DMS79 treated with DMSO at 0.1 percent for 48 hours (cell line): ENCODE measurements around the gene TSPAN5.

Experiments used
- DNase-seq: peaks from one replicate; lab custom pipeline; 2025; lab: John Stamatoyannopoulos, UW

TSPAN5 gene

DNA sequence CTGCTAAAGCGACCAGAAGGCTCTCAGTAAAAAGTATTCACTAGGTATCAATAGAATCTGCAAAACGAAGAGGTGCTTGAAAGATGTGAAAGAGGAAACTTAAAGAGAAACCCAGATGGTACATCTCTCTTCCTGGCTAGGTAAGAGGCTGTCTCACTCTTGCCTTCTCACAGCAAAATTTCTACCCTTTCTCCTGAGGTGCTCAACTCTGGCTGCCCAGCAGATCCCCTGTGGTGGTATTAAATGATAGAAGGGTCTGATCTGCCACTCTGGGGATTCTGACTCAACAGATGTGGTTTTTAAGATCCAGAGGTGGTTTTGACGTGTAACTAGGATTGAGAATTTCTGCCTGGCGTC, 14.9 kb upstream of the TSPAN5 start:
- no peak for DNase-seq

DNA sequence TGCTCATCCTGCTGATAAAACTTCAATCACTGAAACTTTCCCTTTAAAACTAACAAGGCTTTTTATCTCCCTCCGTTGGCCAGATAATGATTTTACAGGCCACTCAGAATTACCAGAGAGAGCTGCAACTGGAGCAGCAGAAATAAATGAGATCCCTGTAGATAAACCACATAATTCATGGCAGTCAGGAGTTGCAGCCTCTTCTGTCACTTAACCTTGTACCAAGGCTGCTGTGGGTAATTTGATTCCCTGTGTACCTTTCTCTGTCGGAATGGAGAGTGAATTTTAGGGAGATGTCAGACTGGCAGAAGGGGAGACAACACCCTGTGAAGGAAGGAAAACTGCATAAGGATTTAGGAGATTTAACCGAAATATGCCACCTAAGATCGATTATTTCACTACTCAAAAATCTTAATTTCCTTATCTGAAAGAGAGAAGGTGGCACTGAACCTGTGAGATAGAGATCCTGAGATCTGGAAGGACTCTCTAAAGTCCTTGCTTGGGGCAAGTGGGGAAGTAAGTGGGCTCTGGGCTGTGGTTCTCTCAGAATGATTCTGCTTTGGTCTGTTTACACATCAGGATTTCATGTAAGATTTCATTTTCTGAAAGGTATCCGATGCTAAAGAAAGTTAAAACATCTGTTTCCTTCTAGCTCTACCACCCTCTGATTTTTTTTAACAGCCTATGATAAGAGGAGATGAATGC, 14.3 kb upstream of the TSPAN5 start:
- DNase-seq: no peak

DNA sequence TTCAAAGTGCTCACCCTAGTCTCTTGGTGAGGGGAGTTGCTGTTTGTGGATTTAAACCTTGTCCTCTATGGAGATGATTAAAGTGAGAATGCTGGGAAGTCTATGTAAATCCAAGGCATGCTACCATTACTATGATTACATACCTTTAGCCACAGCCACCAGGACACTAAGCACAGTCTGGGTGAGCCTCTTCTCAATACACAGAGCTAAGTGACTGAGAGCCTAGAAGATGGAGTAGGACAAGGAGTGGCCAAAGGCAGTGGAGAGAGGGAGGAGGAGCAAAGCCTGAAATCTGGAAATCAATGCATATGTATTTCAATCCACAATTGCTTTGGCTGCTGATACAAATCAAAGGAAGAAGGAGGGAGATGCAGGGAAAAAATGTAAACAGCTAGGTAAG, 12.7 kb upstream of the TSPAN5 start:
- no peak for DNase-seq

DNA sequence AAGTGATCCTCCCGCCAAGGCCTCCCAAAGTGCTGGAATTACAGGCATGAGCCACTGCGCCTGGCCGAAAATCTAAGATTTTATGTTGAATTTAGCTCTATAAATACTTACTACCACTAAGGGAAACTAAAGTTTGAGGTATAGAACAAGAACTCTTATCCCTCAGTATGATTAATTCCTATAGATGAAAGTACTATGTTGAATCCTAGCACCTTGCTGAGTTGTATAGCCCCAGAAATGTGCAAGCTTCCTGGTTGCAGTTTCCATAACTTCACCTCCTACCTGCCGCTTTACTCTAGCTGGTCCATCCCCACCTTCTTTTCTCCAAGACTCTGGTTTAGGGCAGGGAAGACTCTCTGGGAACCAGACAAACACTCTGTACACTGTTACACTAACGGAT, 11.8 kb upstream of the TSPAN5 start:
- no peak for DNase-seq

DNA sequence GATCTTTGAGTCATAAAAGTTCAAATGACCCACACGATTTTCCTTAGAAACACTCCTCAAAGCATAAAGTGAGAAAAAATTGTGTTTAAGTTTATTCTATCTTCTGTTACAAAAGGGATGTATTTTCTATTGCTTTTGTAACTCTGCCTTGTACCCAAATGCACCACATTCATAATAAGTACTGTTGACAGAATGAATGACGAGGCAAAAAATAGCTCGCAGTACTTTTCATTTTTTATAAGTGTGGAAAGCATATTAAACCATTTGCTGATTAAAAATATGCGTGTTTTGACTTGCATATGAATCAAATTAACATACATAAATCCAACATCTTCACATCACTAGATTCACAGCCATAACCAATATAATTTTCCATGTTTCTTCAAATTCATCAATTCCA, 11.2 kb upstream of the TSPAN5 start:
- DNase-seq: no peak

DNA sequence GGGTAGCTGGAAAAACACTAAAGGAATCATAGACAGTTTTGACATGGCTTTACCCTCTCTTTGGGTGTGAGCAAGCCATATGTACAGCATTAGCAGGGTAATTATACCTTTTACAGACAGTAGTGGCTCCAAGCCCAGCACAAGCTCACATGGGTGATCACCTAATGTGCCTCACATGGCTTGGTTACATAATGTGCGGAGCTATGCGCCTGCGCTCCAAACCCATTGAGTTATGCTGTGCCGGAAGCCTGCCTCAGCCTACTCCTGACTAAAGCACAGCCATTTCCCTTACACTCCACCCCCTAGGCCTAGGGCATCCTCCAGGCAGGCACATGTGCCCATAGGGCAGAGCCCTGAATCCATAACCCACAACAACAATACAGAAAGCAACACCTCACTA, 6.5 kb upstream of the TSPAN5 start:
- no peak for DNase-seq

DNA sequence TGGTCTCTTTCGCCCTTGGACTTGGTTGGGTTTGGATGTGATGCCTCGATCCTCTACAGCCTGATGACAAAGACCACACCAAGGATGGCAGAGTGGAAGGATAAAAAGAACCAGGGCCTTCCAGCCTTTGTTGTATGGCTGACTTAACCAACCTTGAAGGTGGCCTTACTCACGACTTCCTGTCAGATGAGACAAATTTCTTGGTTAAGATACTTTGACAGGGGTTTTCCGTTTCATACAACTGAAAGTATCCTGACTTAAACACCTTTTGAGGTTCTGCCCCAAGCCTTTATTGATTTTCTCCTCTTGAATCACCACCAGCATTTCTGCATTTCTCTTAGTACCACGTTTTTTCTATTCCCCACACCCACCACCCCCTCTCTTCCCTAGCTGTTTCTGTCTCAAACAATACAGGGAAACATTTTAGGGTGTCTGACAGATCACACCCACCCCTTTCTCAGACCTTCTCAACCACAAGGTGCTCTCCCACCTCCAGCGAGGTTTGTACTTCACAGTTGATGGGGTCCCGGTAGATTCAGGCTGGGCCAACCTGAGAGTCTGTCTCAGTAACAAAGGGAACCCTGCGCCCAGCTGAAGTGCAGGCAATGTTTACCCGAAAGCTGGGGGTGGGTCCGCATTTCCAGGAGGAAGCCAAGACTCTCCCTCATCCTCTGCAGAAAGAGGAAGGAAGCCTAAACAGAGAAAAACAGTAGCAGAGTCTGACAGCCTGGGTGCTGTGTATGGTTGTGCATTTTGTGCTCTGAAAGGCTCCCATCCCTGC, 5.0 kb upstream of the TSPAN5 start:
- no peak for DNase-seq

DNA sequence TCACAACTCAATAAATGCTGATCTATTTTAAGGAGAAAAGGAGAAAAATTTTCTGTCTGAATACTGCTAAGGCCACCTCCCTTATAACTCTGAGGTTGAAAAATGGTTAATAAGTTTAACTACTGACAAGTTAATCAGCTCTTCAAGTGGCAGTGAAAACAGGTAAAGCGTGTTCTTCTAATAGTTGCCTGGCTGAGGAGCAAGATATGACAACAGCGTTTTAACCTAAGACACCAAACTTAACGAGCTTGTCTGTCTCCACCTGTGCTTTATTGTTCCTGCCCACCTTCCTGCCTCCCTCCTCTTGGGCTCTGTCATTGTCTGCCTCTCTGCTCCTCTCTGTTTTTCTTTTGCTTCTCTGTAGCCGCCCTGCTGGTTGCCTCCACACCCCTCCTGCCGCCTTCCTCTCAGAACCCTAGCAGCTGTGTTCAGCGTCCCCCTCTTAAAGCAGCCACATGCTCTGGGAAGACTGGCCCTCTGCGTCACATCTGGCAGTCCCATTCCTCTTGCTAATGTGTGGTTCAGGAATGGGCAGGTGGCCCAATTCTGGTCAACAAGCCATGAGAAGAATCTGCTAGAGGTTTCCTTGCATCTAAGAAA, 4.3 kb upstream of the TSPAN5 start:
- DNase-seq: no peak

DNA sequence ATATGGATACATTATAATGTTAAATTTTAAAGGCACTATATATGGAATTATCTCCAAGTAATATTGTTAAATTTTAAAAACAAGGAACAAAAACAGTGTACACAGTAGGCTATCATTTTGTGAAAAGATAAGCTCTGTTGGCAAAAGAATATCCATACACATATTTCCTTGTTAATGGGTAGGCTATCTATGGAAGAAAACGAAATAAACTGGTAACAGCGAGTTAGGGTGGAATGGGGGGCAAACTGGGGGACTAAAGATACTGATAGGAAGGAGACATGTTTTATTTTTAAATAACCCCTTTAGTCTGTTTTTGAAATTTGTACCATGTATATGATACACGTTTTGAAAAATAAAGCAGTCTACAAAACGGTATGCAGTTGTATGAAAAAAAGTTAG, 3.6 kb upstream of the TSPAN5 start:
- DNase-seq: no peak

DNA sequence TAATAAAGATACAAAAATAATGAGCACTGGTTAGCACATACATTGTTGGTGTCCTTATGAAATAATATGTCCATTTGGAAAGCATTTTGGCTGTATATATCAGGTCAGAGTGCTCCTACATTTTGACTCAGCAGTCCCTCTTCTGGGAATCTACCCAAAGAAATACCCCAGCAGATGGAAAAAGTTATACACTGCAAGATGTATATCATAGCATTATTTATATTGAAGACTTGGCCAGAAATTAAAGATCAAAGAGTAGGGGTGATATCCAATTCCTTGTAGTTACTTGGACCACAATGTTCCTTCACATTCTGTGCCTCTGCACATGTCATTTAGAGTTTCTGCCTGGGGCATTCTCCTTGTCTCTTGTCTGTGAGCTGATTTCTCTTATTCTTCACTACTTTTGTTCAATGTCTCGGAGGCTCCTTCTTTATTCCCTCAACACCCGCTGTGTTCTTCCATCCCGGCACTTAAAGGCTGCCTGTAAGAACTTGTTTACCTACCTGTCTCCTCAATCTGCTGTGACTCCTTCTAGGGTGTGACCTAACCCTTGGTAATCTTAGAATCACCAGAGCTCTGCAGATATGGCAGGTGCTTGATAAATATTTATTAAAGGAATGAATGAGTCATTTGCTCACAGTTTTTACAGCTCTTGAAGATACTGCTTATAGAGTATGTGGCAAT, 3.1 kb upstream of the TSPAN5 start:
- DNase-seq: no peak

DNA sequence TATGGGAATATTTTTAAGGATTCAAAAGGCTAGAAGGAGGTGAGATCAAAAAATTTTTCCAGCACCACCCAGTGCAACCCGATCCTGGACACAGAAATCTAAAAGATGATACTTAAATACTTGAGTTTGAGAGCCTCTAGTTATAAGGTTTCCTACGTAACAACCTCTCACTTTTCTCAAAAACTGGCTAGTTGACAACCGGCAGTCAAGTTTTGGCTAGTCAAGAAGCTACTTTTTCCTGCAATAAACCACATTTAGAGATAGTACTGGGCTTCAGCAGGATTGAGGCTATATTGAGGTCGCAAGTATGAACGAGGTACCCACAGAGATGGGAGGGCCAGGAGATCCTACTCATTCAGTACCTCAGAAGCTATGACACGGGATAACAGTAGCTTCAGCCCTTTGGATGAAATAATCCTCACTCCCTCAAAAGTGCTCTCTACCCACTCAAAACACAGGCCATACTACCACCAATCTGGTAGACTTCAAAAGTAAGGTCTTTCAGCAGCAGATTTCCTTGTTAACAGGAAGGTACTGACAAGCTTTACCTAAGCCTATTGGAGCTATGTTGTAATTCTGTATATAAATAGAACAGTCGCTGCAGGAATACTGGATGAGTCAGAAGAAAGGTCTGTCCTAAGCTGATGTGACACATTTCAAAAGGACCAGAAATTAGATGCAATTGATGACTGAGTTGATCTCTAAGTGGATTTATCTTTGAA, 1.5 kb upstream of the TSPAN5 start:
- no peak for DNase-seq

DNA sequence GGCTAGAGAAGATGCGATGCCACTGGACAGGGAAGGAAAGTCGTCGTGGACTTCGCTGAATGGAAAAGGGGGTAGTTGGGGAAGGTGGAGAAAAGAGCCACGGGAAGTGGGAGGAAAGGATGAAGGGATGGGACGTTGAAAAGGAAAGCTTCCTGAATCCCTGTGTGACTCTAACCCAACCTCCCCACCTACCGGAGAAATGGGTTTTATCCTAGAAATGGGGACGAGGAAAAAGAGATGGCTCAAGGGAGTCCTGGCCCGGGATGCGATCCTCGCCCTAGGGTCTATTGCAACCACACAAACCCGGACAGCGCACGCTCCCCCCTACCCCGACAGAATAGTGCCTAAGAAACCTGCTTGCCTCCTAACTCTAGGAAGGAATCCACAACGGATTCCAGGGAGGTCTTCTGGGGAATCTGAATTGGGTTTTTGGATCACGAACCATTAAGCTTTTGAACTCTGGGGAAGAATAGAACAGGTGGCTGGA, 738 bp upstream of the TSPAN5 start:
- DNase-seq: no peak

DNA sequence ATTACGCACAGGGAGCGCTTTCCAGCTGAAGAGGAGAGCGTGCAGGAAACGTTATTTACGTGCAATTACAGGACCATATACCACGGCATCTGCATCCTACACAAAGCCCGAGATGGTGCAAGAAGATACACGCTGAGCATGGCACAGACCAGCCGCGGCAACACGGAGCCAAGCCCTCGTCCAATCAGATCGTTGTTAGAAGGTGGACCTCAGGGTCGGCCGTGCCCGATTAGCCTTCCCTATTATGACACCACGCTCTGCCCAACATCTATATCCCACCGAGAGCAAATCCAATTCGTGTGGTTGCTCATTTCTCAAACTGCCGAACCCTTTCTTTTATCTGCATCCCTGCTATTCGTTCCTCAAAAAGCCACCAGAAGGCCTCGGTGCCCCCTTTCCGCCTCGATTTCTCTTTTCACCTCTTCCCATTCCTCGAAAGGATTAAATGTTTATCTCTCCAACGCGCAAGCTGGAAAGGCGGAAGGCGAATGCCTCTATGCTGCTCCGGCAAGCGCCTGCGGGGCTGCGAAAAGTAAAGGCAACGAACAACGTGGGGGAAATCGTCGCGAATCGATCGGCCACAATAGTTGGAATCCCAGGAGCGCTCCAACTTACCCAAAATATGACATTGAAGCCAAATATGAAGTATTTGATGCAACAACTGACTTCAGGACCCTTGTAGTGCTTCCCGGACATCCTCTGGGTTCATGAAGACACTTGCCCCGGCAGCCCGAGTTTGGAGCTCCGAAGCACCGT, 702 bp downstream of the TSPAN5 start:
- no peak for DNase-seq

DNA sequence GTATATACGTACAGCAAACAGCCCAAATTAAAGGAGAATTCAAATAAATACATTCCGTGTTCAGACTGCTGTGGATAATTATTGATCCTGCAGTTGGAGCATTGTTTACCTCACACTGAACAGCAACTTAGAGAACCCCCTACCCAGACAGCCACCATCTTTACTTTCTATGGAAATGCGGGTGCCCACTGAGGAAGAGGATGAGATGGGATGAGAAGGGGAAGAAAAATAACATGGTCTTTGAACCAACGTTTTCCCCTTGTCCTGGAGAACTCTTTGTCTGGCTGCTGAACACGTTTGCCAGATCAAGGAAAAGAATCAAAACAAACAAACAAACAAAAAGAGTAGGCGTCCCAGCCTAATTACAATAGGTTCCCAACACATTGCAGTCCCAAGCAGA, 1.5 kb downstream of the TSPAN5 start:
- DNase-seq: no peak

DNA sequence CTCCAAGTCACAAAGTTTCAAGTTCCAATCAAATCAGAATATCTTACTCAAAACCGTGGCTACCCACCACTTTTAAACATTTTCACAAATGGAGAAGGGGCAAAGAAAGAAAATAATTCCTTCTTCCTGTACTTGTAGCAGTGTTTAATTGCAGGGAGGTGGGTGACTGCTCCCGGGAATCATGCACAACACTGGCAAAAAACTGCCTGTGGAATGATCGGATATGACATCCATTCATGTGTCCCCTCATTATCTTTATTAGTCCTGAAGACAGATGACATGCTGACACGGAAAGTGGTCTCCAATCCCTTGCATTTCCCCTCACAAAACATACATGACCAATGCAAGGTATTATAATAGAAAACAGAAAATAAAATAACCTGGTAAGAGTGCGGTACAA, 2.0 kb downstream of the TSPAN5 start:
- no peak for DNase-seq

DNA sequence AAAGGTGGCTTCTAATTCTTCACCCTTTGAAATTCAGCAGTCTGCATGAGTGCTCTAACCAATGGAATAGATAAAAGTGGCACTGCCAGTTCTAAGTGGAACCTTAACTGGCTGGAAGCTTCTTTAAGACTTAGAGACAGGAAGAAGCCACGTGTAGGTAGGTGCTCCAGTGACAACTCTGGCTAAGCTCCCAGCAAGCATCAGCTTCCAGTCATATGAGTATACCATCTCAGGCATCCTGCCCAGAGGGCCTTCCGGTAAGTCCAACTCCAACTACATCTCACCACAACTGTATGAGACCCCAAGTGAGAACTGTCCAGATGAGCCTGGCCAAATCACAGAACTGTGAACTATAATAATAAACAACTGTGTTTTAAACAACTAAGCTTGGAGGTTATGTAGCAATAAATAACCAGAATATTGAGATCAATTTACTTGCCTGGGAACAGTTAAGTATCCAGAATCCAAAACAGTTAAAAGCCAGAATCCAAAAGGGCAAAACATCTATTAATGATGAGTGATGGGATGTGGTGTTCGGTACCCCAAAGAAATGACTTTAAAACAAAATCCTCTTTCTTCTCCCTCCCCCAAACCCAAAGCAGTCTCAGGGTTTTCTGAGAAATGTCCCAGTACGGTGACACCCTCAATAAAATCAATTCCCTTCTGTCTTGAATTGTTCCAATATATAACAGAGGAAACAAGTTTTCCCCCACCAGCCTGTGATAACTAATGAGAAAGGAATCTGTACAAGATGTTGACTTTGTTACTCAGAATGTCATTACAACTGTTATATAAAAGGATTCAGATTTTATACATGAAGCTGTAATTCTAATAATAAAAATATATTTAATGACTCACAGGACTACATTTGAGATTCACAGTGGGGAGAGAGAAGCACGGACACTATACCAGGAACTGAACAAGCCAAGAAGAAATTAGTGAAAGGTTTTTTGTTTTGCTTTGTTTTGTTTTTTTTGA, 4.2 kb downstream of the TSPAN5 start:
- no peak for DNase-seq

DNA sequence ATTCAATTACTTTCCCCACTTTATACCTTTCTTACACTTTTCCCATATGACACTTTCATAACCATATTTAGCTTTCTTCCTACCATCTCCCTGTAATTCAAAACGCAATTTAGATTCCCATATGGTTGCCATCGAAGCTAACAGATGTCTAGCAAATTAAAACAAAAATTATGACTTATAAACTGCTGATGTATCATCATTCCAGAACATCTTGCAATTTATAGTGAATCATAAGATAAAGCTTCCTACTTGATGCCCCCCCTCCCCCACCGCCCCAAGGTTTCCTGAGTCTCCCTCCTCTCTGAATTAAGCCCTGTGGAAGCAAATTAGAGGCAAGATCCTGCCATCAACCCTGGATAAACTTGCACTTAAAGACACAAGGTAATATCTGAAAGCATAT, 5.4 kb downstream of the TSPAN5 start:
- DNase-seq: no peak

DNA sequence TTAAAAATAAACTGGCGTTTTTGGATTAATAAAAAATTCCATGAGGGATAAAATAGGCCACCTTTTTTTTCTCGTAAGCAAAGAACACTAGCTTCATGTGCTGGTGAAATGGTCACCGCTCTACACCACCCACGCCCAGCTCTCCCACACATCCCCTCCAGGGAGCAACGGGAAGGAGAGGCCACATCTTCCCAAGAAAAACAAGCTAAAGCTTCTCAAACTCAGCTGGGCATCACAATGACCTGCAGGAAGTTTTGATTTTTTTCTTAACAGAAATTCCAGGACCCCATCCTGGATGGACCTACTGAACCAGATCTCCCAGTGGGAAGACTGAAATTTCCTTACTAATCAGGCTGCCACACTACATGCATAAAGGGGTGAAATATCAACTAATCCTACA, 9.8 kb downstream of the TSPAN5 start:
- DNase-seq: no peak

DNA sequence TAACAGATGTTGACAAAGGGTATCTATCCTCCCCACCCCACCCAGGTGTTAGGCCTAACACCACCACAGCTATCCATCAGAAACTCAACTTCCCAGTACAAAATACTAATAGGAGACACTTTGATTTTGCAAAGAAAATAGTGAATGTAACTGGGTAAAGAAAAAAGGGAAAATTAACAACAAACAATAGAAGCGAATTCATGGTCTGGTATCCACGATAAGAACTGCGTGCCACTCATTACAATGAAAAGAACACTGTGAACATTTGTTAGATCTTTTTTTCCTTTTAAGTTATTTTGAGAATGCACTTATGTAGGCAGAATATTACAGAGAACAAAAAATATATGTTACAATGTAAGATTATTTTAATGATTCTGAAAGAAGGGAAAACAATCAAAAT, 12.0 kb downstream of the TSPAN5 start:
- DNase-seq: no peak

DNA sequence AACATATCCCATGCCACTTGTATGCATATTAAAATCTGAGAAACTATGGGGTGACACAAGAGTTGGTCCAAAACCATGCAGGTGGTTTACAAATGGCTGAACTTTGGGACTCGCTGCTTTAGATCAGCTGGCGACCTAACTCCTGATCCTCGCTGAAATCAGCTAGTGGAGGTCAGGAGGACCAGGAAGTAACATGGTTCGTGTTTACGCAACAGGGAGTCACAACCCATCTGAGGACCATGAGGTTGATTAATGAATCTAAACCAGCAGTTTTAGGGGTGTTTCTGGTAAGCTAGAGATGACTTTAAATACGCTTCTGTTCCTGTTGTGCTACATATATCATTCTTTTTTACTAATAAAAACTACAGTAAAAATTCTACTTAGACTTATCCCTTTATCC, 12.9 kb downstream of the TSPAN5 start:
- no peak for DNase-seq
